RCC 7860 (cell line): ENCODE measurements around the gene ZMYM2.

Source experiments
- DNase-seq: peaks from one replicate; pipeline ENCODE4 v3.0.0-alpha.2; 2015; ENCODE audit warnings: low spot score
- FAIRE-seq: peaks from 2 replicates; lab custom pipeline; 2012; peaks lifted over from hg19 to GRCh38; lab: Jason Lieb, UNC

Gene ZMYM2

GRCh38 chr13:20101467-20102316 is 143.2 kb downstream of the ZMYM2 start:
- no peak for FAIRE-seq
- DNase-seq = no peak

GRCh38 chr13:20102525-20103180 is 144.1 kb downstream of the ZMYM2 start:
- DNase-seq = no peak
- FAIRE-seq = no peak

- FAIRE-seq (no peak), DNase-seq (no peak)
Observed at GRCh38 chr13:20105161-20105689, 146.7 kb downstream of the ZMYM2 start.

GRCh38 chr13:20106742-20107141 is 148.2 kb downstream of the ZMYM2 start:
- FAIRE-seq (no peak), DNase-seq (no peak)

- FAIRE-seq (no peak), DNase-seq (no peak)
Observed at GRCh38 chr13:20109037-20109436, 150.5 kb downstream of the ZMYM2 start.

- FAIRE-seq = no peak
- no peak for DNase-seq
Observed at GRCh38 chr13:20114066-20114610, 155.6 kb downstream of the ZMYM2 start.

GRCh38 chr13:20116213-20116612 is 157.7 kb downstream of the ZMYM2 start:
- DNase-seq = no peak
- FAIRE-seq = no peak

GRCh38 chr13:20118268-20119140 is 160.0 kb downstream of the ZMYM2 start:
- no peak for FAIRE-seq
- DNase-seq = no peak

- DNase-seq (no peak), FAIRE-seq (no peak)
Observed at GRCh38 chr13:20119960-20120359, 161.4 kb downstream of the ZMYM2 start.

GRCh38 chr13:20121159-20121525 is 162.6 kb downstream of the ZMYM2 start:
- DNase-seq = no peak
- no peak for FAIRE-seq

- no peak for DNase-seq
- FAIRE-seq = no peak
Observed at GRCh38 chr13:20124303-20124702, 165.8 kb downstream of the ZMYM2 start.

GRCh38 chr13:20125129-20125782 is 166.7 kb downstream of the ZMYM2 start:
- FAIRE-seq (no peak), DNase-seq (no peak)

GRCh38 chr13:20125783-20126165 is 167.2 kb downstream of the ZMYM2 start:
- DNase-seq (no peak), FAIRE-seq (no peak)

GRCh38 chr13:20126541-20127261 is 168.2 kb downstream of the ZMYM2 start:
- FAIRE-seq = no peak
- no peak for DNase-seq

- FAIRE-seq (no peak), DNase-seq (no peak)
Observed at GRCh38 chr13:20127262-20127561, 168.7 kb downstream of the ZMYM2 start.

GRCh38 chr13:20127562-20128458 is 169.3 kb downstream of the ZMYM2 start:
- FAIRE-seq = no peak

GRCh38 chr13:20128459-20128931 is 170.0 kb downstream of the ZMYM2 start:
- DNase-seq (no peak), FAIRE-seq (no peak)

More at GRCh38 chr13:20127562-20128458, 169.3 kb downstream of the ZMYM2 start:
- no peak for DNase-seq

GRCh38 chr13:20129076-20129475 is 170.5 kb downstream of the ZMYM2 start:
- FAIRE-seq (no peak), DNase-seq (no peak)

GRCh38 chr13:20130012-20130411 is 171.5 kb downstream of the ZMYM2 start:
- FAIRE-seq = no peak
- no peak for DNase-seq
